NB4 (cell line): ENCODE data around the gene CWF19L2.

Experiments
- CTCF ChIP-seq: IDR thresholded peaks from one replicate; pipeline ENCODE4 v1.5.1; 2012; ENCODE audit warnings: low read depth, low read length
- MAX ChIP-seq: IDR thresholded peaks from 2 replicates; pipeline ENCODE4 v1.6.1; 2011; ENCODE audit warnings: low read depth, low read length
- MYC ChIP-seq: IDR thresholded peaks from 2 replicates; pipeline ENCODE4 v1.6.1; 2011; ENCODE audit warnings: low read depth, low read length
- POLR2A ChIP-seq: IDR thresholded peaks from 2 replicates; pipeline ENCODE4 v1.6.1; 2011; ENCODE audit warnings: mild to moderate bottlenecking; ENCODE audit not compliant: insufficient read length; ENCODE audit errors: extremely low read depth

- TF ChIP-seq CTCF (no peak), POLR2A (no peak), MYC (no peak), MAX (no peak)
Observed at GRCh38 chr11:107482234-107482633, 24.6 kb upstream of the CWF19L2 start.
